NCI-H2196 (cell line): Measurements from ENCODE around the gene CCDC124.
A peak's percentile ranks its signal among the peaks of the same experiment; 100 is the strongest.

Experiments
- DNase-seq: peaks from one replicate; lab custom pipeline; 2025; ENCODE audit not compliant: unreplicated experiment; lab: John Stamatoyannopoulos, UW

CCDC124 gene

DNA sequence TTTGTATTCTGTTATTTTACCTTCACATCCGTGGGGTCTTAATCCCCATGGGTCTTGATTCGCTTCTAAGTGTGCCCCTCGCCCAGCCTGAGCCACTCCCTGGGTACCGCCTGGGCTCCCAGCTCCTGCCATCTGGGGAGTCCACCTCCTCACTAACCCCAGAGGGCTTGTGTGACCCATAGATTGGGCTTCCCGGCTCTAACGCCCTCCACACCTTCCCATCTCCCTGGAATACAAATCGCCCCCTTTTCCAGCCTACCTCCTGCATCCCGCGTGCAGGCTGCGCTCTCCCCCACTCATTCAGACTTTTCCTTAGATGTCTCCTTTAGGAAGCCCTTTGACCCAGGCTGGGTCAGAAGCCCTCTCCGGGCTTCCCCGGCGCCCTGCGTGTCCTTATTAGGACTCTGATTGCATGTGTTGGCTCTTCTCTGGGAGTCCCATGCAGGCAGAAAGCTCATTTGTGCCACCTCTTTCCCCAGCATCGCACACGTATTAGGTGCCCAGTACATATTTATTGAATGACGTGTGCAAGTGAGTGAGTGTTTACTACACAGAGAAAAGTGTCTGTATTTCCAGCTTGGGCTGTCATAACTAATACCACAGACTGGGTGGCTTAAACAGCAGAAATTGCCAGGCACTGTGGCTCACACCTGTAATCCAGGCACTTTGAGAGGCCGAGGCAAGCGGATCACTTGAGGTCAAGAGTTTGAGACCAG is 757 bp downstream of the CCDC124 start:
- no peak for DNase-seq

DNA sequence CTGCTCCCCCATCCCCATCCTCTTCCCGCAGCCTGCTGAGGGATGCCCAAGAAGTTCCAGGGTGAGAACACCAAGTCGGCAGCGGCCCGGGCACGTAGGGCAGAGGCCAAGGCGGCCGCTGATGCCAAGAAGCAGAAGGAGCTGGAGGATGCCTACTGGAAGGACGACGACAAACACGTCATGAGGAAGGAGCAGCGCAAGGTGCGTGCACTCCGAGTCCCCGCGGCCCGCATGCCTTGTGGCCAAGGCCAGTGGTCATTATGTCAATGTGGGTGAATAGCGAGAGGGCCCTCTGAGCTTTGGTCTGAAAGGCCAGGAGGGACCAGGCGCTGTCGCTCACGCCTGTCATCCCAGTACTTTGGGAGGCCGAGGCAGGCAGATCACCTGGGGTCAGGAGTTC is 3.6 kb downstream of the CCDC124 start:
- no peak for DNase-seq

GRCh38 chr19:17937371-17937900 is 4.6 kb downstream of the CCDC124 start:
- DNase-seq, result no peak

DNA sequence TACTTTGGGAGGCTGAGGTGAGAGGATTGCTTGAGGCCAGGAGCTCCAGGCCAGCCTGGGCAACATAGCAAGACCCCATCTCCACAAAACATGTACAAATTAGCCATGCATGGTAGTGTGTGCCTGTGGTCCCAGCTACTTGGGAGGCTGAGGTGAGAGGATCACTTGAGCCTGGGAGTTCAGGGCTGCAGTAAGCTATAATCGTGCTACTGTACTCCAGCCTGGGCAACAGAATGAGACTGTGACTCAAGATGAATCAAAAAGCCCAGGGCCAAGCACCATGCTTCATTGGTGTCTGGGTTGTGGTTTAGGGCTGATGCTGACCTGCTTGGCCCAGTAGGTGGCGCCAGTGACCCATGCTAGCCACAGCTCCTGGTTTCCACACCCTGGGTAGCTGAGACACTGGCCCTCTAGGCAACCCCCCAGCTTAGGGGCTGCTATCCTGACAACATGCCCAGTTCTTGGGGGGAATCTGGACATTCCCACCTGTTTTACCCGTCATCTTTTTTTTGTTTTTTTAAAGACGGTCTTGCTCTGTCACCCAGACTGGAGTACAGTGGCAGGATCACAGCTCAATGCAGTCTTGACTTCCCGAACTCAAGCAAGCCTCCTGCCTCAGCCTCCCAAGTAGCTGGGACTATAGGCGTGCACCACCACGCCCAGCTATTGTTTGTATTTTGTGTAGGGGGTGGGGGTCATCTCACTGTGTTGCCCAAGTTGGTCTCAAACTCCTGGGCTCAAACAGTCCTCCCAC is 5.5 kb downstream of the CCDC124 start:
- DNase-seq, result peak; percentile 65

DNA sequence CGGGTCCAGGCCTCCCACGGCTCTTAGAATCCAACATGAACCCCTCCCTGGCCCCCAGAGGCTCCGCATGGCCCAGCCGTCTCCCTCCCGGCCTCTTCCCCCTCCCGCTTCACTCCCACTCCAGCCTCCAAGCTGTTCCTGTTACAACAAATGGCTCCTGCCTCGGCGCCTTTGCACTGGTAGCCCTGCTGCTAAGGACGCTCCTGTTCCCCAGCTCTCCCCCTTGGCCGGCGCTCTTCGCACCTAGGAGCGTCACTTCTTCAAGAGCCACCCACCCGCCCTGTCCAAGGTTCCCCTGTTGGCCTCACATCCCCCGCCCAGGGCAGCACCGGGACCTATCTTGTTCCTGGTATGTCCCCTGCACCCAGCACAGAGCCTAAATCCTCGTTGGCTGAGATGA is 9.4 kb downstream of the CCDC124 start:
- DNase-seq, result no peak

GRCh38 chr19:17942582-17943273 is 9.9 kb downstream of the CCDC124 start:
- no peak for DNase-seq

DNA sequence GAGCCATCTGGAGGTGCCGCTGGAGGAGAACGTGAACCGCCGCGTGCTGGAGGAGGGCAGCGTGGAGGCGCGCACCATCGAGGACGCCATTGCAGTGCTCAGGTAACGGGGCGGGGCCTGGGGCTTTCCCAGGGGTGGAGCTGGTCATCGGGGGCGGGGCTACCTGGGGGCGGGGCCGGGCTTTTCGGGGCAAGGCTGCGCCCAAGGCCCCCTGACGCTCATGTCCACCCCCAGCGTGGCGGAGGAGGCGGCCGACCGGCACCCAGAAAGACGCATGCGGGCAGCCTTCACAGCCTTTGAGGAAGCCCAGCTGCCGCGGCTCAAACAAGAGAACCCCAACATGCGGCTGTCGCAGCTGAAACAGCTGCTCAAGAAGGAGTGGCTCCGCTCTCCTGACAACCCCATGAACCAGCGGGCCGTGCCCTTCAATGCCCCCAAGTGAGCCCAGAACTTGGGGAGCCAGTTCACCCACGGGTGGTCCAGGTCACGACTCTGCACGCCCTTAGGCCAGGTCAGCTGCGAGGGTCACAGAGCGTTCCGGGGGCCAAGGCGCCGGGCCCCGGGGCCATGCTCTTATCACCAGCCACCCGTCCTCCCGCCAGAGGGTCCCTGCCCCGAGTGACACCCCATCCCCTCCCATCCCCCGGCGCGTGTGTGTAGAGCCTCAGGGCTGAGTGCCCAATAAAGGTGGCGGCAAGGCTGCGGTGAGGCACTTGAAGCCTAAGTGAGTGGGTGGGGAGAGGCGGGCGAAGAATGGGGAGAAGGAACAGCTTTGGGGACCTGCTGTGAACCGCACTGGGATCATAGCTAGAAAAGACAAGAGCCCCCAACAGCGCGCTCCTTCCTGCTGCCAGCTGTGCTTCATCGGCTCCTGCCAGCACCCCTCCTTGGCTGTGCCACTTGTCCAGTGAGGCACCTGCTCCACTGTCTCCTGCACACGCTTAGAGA is 10.7 kb downstream of the CCDC124 start:
- DNase-seq, result no peak

- no peak for DNase-seq
Measured at GRCh38 chr19:17944301-17944700, 11.5 kb downstream of the CCDC124 start.

GRCh38 chr19:17946965-17947784 is 14.4 kb downstream of the CCDC124 start:
- no peak for DNase-seq

DNA sequence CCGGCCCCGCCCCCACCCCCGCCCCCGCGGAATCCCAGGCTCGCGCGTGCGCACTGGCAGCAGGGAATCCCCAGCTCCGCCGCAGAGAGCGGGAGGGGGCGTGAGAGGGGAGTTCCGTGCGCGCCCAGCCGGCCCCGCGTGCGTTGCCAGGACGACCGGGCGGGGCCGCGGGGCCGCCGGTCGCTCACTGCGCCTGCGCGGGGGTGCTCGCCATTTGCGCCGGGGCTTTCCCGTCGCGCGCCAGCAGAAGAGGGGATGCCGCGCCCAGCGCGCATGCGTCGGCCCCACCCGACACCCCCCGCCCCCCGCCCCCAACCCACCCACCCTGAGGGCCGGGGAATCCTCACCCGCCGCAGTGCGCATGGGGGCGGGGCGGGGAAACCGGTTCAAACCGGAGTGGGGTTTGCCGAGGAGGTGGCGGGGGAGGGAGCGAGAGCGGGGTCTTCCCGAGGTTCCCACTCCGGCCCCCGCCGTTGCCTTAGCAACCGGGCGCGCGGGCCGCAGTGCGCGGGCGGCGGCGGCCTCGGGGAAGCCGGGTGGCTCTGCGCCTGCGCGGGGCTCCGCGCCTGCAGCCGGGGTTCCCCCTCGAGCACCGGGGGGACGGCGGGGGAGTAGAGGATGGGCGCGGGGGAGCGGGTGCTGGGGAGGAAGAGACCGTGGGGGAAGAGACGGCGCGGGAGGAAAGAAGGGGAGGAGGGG is 15.1 kb downstream of the CCDC124 start:
- peak; percentile 99 for DNase-seq

DNA sequence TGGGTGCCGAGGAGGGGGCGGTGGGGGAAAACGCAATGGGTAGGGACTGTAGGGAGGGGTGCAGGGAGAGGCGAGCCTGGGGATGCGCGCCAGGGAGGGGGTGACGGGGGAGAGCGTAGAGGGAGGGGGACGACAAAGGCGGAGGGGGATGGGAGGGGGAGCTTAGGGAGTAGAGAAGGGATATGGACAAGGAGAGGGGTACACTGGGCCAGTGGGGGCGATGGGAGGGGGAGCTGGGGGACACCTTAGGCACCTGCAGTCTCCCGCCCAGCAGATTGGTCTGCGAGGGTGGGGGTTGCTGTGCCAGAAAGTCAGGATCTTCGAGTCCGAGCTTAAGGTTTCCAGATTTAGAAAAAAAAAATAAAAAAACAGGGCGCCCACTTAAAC is 15.7 kb downstream of the CCDC124 start:
- no peak for DNase-seq

- no peak for DNase-seq
Measured at GRCh38 chr19:17948931-17949930, 16.4 kb downstream of the CCDC124 start.

DNA sequence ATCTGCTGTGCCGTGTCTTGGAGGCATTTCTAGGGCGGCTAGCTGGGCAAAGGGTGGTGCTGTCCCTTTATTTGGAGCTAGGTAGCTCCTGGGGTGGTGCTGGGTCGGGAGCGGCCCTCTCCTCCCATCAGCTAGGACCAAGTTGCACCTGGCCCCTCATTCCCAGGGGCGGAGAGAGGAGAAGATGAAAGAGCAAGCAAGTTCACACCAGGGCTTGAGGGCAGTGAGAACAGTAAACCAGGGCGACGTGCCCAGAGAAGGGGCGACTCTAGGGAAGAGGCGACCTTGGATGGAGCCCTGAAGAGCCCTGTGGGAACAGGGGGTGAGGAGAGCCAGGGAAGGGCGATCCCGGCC is 17.1 kb downstream of the CCDC124 start:
- no peak for DNase-seq

DNA sequence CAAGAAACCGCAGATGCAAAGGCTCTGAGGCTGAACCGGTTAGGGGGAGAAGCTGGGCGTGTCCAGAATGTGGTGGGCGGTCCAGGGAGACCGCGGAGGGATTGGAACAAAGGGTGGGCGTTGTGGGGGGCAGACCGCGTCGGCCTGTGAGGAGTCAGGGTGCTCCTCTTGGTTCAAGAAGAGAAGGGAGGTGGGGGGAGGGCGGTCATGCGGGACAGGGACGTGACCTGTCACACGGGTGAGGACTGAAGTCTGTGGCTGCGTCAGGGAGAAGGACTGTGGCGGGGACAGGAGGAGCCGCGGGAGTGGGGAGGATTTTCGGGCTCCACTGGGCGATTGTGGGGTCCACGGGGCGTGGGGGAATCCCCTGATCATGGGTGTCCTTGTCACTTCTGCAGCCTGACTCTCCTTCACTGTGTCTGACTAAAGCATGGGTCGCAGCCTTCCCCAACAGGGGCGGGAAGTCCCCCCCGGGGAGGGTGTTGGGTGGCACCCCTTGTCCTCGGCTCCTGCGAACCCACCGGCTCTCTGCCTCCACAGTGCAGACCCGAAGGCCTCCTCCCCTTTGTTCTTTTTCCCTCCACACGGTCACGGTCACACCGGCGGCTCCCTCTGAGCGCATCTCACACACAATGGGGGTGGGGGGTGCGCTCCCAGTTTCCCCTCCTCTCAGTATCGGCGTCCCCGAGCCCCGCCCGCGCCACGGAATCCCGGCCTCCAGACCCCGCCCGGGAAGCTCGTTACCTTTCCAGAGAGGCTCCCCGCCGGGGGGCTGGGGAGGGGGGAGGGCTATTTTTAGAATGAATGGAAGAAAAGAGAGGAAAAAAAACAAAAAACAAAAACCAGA is 17.7 kb downstream of the CCDC124 start:
- DNase-seq, result no peak

GRCh38 chr19:17951157-17951989 is 18.6 kb downstream of the CCDC124 start:
- no peak for DNase-seq
